NK-92 treated with Interleukin-12 subunit alpha and Interleukin-12 subunit beta, amount 100 ng/mL, for 24 hours (cell line): Measurements from ENCODE around the gene PJVK.
A peak's percentile ranks its signal among the peaks of the same experiment; 100 is the strongest.
"Not testable (repeated sequence)": the region's sequence is repeated elsewhere in the genome, so short reads cannot be mapped to it uniquely, and the experiment has no call there.

ENCODE experiments used
- DNase-seq: peaks from one replicate; lab custom pipeline; 2025; lab: John Stamatoyannopoulos, UW

Gene PJVK, protein sequence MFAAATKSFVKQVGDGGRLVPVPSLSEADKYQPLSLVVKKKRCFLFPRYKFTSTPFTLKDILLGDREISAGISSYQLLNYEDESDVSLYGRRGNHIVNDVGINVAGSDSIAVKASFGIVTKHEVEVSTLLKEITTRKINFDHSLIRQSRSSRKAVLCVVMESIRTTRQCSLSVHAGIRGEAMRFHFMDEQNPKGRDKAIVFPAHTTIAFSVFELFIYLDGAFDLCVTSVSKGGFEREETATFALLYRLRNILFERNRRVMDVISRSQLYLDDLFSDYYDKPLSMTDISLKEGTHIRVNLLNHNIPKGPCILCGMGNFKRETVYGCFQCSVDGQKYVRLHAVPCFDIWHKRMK

DNA sequence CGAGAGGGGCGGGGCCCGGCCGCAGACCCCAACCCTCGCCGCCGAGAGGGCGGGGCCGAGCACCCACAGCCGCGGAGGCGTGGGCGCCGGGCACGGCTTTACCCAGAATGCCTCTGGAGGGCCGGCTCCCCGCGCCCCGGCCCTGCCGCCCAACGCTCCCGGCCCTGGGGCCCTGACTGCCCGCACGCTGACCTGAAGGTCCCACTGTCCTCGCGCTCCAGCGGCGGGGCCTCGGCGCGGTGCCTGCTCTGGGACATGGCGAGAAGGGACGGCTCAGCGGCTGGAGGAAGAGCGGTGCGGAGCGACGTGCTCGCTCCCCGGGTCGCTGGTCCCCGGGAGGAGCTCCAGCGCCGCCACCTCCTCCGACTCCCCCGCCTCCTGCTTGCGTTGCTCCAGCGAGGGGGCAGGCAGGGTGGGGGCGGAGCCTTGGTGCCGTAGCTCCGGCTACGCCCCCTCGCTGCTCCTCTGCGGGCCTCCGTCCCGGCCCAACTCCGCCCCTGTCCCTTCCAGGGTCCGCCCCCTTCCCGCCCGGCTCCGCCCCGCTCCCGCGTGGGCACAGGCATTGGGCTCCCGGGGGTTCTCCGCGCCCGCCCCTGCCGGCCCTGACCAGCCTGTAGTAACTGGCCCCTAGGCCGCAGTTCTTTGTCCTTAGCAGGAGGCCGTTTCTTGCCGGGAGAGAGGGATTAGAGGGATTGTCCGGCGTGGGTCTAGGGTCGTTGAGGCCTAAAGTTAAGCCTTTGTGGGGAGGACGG is at the start of gene PJVK, which contains the start of gene PRKRA:
Gene PJVK, plus strand, starts transcription at position 605 of the 752 bp plus-strand sequence. CDS start 2,032 bp downstream, outside the sequence.
Gene PRKRA, minus strand, starts transcription at position 402 of the 752 bp plus-strand sequence. Its CDS starts 145 bp downstream, at position 257.
- peak; percentile 91 for DNase-seq

DNA sequence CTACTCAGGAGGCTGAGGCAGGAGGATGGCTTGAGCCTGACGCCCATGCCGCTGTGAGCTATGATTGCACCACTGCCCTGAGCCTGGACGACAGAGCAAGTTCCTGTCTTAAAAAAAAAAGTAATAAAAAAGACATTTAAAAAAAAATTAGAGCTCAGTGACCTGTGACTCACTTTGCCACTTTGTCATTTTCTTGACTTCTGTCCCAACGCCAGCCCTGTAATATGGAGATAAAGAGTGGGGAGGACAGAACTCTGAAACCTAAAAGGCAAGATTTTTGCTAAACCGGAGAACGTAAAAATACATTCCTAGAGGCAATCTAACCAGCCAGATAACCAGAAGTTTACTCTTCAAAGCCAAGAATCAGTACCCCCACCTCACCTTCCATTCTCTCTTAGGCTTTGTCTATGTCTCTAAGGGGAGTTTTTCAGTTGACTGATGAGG is 49.2 kb upstream of the PJVK start:
- no peak for DNase-seq

DNA sequence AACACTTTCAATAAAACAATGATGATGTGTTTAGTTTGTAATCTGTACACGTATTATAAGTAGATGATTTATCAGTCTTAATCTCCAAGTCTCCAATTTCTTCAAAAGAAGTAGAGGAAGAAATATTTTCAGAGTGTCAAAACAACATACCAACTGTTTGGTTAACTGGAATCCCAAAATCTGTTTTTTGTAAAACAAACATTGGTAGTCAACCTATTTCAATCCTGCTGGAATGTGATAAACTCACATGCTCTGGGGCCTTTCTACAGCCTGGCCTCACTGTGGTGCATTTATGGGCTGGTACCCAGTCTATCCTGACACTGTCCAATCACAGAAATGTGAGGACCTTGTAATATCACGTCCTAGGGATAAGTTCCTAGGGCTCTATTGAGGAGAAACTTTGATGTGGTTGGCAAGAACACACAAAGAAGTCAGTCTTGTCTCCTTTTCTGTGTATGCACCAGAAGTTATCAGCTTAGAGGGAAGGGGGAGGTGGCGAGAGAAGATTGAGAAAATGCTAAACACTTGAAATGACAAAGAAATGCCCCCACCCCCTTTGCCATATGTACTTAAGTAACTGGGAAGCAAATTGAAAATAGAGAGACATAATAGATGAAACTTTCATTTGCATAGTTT is 47.4 kb upstream of the PJVK start:
- DNase-seq, result no peak

DNA sequence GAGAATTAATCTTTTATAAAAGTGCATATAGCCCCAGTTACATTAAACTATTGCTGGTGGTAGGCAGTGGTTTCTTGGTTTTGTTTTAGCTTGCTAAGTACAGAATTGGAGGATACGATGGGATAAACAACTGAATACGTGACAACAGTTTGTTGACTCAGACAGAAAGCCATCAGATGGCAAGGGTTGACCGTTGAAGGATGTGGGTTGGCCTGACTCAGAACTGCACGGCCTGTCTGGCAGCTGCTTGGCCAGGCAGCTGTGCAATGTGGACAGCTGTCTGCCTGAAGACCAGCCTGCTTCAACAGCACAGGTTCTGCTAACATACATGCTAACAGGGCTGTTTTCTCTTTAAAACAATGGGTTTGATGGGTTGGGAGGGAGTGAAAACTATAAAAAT is 46.8 kb upstream of the PJVK start:
- peak; percentile 52 for DNase-seq

DNA sequence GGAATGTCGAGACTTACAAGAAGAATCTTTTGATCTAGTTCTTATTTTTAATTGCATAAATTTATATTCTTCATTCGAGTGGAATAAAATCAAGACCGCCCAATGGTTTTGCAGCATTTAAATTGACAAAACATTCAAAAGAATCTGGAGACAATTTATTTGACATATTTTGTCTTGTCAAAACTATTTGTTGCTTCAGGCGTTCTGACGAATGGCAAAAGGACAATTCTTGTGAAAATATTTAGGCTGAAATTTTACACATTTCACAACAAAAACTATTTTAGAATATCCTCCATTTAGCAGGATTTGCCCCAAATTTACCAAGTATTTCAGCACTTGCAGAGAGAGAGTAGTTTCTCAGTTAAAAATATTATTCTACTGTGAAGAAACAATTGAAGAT is 41.9 kb upstream of the PJVK start:
- DNase-seq, result no peak

DNA sequence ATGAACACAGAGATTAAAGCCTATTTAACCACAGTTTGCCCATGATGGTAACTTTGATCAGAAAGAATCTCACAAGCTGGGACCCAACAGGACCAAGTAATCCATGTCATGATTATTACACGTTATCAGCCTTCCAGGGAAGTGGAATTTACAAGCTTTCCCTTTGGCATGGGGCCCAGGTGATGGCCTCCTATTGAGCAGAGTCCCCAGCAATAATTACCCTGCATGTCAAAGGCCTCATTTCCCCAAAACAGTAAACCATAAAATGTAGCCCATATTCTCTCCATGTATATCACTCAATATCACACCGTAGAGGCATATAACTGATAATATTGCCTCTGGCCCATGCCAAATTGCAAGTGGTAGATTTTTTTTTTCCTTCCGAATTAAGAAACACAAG is 39.1 kb upstream of the PJVK start:
- no peak for DNase-seq

DNA sequence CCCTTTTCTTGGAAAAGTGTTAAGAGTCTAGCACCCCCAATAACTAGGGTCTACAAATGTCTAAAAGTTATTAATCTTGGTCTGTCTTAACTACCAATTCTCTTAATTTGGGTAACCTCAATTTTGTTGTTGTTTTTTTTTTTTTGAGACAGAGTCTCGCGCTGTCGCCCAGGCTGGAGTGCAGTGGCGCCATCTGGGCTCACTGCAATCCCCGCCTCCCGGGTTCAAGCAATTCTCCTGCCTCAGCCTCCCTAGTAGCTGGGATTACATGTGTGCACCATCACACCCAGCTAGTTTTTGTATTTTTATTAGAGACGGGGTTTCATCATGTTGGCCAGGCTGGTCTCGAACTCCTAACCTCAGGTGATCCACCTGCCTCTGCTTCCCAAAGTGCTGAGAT is 38.7 kb upstream of the PJVK start:
- DNase-seq, result not testable (repeated sequence)

DNA sequence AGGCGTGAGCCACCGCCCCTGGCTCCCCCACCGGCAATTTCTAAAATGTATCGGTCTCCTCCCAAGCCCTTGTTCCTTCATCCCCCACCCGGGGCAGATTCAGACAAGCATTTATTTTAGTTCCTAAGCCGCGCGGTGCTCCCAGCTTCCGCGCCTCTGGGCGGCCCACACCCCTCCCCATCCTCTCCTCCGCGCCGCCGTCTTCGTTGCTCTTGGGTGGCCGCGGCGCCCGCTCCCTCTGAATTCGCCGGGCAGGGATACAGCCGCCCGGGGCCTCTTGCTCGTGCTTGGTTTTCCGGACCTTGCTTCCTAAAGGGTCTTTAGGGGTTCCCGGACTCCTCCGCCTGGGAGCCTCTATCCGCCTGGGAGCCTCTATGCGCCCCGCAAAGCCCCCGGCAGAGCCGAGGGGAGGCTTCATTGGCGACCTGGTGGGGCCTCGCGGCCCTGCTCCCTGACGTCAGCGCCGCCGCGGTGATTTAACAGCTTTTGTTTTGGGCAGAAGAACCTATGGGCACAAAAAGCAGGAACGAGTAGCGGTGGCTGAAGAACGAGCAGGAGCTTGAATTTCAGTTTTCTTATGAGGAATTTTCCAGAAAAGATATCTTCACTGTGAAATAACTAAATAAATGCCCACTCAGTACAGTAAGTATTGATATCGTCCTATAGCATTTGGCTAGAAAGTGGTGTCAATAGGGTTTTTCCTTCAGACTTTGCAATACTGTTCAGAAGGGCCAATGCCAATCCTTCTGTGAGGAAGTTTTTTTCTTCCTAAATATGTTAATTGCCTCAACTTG is 37.5 kb upstream of the PJVK start:
- DNase-seq, result peak; percentile 72

DNA sequence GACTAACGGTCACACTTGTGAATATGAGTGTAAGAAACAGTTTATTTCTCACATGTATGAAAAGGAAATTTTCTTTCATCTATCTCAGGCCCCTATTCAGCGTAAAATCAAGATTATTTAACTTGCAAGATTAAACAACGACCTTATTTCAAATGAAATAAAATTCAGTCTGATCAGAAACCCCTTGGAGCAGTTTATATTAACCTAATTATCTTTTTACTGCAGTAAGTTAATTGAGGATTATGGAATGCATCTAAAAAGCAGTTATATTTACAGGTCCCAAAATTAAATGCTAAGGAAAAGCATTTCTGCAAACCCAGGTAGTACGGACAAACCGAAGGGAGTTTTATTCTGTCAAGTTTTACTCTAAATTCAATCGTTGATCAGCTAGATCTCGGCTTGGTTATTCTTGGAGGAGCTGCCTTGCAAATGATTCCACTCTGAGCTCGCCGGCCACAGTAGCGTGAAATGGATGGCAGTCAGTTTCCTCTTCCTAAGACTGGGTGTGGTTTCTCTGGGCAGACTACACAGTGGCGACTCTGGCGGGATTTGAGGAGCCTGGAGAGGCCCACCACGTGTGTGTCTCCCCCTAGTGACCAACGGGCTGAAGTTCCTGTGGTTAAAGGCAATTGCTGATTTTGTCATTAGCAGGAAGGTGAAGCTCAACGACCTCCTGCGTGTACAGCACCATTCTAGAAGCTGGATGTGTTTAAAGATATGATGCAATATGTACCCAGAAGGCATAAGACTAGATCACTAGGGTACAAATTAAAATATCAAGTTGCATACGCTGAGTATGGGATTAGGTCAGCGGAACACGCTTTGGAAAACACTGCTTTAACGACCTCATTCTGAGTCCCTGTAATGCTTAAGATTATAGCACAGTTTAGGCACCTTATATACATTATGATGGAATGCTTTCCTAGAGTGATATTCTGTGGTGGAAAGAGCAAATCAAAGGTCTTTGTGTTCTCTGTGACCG is 36.6 kb upstream of the PJVK start:
- DNase-seq, result peak; percentile 86

DNA sequence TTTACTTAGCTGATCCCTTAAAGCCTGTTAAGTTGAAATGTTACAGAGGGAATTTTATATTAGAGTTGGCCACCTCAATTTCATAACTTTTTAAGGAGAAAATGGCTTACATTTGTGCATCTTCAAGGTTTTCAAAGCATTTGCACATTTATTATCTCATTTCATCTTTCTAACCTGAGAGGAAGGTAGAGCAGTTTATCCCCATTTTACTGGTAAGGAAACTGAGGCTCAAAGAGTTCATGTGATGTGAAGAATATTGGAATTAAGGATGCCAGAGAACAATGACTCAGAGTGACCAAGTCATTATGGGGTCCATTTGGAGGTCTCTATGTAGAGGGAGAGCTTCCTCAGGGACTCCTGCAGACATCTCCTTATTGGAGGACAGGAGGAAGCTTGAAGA is 35.2 kb upstream of the PJVK start:
- DNase-seq, result no peak

DNA sequence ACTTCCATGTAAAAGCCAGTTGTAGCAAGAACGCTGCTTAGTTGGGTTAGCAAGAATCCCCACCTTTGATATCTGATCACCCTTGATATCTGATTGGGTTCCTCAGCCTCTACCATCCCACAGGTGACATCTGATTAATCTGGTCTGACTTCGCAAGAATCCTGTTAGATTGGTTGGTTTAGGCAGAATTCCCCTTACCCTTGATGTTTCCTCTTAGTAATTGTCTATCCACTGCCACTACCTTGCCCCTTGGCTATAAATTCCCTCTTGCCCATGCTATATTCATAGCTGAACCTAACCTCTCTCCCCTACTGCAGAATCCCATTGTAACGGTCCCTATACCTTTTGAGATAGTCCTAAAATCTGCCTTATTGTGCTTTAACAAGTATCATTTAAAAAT is 33.3 kb upstream of the PJVK start:
- DNase-seq, result no peak

DNA sequence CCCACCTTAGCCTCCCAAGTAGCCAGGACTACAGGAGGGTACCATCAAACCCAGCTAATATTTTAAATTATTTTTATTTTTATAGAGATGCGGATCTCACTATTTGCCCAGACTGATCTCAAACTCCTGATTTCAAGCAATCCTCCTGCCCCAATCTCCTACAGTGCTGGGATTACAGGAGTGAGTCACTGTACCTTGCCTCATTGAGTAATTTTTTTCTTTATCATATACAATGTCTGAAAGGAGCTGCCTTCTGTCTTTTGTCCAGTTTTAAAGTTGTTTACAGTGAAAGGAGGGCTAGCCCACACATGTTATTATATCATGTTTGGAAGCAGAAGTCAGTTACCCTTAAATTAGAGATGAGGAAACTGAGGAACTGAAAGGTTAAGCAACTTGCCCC is 32.8 kb upstream of the PJVK start:
- no peak for DNase-seq

DNA sequence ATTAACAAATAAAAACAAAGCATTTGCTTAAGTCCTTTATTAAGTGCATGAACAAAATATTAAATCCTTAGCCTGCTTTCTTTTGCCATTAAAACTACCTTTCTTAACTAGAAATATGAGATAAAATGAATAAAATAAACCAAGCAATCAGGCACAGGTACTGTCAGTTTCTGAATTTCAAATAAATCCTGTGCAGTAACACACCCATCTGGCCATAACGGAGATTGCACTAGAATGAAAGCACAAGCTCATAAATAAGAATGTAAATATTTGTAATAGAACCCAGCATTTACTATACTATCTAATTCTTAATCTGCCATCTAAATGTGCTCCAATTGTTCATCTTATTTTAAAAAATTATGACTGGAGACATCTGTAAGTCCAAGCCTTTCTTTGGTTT is 32.1 kb upstream of the PJVK start:
- no peak for DNase-seq

DNA sequence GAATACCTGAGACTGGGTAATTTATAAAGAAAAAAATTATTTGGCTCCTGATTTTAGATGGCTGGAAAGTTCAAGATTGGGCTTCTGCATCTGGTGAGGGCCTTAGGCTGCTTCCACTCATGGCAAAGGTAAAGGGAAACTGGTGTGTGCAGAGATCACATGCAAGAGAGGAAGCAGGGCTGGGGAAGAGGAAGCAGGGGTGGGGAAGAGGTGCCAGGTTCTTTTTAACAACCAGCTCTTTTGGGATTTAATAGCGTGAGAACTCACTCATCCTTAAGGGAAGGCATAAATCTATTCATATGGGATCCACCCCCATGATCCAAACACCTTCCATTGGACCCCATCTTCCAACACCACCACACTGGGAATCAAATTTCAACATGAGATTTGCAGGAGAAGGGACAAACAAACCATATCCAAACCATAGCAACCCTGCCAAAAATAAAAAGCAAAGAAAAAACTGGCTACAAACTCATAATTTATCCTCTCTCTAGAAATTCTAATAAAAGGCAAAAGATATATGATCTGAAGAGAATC is 30.6 kb upstream of the PJVK start:
- no peak for DNase-seq

DNA sequence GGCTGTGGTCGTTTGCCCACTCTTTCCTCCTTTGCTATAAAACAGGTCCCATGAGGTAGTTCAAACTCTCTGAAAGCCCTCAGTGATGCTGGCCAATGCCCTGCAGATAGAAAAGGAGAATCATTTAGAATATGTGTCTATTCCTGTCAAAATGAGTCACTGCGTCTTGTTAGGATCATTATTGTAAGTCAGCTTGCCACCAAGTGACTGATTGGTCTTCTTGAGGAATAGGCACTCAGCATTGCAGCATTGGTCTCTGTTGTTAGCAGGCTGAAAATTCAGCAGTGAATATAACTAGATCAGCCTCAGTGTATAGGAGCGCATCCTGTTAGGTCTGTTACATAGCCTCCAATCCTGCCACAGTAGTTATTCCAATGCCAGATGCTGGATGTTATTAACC is 29.1 kb upstream of the PJVK start:
- no peak for DNase-seq

DNA sequence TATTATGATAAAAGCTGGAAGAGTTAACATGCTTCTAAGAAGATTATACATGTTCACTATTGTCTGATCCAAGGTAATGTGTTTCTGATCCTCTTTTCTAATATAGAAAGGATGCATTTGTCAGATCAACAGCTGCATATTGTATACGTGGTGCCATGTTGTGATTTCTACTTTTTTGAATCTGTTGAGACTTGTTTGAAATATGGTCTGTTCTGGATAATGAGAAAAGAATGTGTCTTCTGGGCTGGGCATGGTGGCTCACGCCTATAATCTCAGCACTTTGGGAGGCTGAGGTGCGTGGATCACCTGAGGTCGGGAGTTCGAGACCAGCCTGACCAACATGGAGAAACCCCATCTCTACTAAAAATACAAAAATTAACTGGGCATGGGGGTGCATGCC is 27.4 kb upstream of the PJVK start:
- DNase-seq, result not testable (repeated sequence)

DNA sequence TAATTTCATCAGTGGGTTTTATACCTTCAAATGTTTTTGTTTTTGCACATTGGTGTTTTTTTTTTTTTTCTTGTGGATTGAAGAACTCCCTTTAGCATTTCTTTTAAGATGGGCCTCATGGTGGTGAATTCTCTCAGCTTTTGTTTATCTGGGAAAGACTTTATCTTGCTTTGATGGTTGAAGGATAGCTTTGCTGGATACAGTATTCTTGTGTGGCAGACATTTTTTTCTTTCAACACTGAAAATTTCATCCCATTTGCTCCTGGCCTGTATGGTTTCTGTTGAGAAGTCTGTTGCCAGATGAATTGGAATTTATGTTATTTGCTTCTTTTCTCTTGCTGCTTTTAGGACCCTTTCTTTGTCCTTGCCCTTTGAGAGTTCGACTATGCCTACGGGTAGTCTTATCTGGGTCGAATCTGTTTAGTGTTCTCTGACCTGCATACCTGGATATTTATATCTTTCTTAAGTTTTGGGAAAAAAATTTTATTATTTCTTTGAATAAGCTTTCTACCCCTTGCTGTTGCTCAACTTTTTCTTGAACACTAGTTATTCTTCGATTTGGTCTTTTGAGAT is 25.8 kb upstream of the PJVK start:
- DNase-seq, result no peak

DNA sequence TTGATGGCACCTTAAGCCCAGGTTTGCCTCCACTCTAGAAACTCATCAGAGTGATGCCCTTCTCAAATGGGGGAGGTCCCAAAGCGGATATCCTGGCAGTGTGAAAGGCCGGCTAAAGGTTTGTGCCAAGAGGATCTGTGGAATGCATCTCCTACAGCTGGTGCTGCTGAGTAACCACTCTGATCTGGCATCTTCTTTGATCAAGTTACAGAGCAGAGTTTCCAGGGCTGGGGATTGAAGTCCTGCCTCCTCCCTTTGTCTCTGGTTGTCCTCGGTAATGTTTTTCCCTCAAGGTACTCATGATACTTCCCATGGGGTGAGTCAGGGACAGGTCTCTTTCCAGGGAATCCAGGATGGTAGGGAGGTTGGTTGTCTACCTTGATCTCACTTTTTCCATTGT is 24.8 kb upstream of the PJVK start:
- no peak for DNase-seq

DNA sequence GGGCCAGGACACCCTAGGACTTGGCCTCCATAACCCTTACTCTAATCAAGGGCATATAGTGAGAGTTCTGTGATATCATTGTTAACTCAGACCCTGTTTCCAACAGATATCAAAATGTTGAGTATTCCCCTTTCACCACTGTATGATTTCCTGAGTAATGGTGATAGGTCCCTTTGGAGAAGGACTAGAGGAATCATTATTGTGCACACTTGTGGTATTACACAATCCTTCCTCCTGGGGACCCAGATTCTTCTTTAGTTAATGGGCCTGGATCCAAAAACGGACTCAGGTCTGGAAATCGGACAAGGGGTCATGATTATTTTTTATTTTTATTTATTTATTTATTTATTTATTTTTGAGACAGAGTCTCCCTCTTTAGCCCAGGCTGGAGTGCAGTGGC is 23.7 kb upstream of the PJVK start:
- no peak for DNase-seq

DNA sequence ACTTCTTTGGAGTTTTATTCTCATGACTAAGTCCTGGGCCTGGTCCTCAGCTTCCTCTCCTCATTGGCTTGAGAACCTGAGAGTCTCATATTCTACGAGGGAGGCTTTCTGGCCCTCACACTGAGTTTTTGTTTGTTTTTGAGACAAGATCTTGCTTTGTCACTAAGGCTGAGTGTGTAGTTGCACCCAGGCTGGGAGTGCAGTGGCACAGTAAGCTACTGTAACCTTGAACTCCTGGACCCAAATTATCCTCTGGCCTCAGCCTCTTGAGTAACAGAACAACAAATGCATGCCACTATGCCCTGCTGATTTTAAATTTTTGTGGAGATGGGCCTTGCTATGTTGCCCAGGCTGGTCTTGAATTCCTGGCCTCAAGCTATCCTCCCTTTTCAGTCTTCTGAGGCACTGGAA is 22.8 kb upstream of the PJVK start:
- DNase-seq, result no peak
